ENCODE data around the gene NUPR2.

GRCh38 chr7:56157238-56157790, 41.1 kb upstream of the NUPR2 start:
- TF ChIP-seq POLR2A (IDR thresholded peaks at IDR 0.05) (no peak), CTCF (IDR thresholded peaks at IDR 0.05 in 4 of 5, conservative IDR thresholded peaks at IDR 0.05 in 1 of 5) (no peak)

All from gastrocnemius medialis (tissue), 4 donors.